CD4-positive, alpha-beta T cell treated with Interleukin-15 for 1 hour (primary cell): ENCODE results near the gene MEP1B.
A peak's percentile ranks its signal among the peaks of the same experiment; 100 is the strongest.
"Not testable (repeated sequence)": the region's sequence is repeated elsewhere in the genome, so short reads cannot be mapped to it uniquely, and the experiment has no call there.

Experiments
- DNase-seq: peaks from one replicate; pipeline ENCODE4 v3.0.0-alpha.2; 2020

The MEP1B gene

GRCh38 chr18:32189790-32190189 is at the start of gene MEP1B:
Gene MEP1B, plus strand, starts transcription at chr18:32190039. Its CDS starts 32 bp downstream, at chr18:32190071.
- DNase-seq: no peak

DNA sequence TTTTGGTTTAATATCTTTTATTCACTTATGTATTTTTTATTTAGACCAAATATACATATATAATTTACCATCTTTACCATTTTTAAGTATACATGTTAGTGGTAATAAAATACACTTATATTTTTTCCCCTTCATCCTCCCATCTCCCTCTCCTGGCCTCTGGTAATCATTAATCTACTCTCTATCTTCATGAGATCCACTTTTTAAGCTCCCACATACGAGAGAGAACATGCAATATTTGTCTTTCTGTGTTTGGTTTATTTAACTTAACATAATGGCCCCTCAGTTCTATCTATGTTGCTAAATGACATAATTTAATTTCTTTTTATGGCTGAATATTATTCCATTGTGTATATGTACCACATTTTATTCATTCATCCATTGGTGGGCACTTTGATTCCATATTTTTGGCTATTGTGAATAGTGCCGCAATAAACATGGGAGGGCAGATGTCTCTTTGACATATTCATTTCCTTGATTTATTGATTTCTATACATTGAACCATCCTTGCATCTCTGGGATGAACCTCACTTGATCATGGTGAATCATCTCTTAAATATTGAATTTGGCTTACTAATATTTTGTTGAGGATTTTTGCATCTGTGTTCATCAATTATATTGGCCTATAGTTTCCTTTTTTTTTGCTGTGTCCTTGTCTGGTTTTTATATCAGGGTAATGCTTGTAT is 41.5 kb upstream of the MEP1B start:
- no peak for DNase-seq

- no peak for DNase-seq
These were observed 37.0 kb upstream of the MEP1B start for GRCh38 chr18:32152705-32153448.

GRCh38 chr18:32156855-32157254 is 33.0 kb upstream of the MEP1B start:
- no peak for DNase-seq

DNA sequence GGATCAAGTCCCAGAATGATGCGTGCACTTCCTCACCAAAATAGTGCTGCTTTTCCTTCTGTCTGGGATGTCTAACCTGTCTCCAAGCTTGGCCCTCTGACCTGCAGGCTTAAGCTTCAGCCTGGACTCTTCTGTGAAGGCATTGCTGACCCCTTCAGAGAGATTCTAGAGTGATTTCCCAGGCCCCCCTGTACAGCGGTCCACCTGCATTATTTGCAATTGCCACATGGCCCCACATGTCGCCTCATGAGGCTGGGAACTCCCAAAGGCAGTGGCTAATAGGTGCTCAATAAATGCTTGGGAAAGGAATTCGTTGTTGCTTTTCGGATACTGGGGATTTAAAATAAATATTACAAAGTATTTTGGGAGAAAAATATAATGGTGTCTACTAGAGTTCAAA is 32.3 kb upstream of the MEP1B start:
- DNase-seq: no peak

GRCh38 chr18:32158108-32158624 is 31.7 kb upstream of the MEP1B start:
- DNase-seq: peak; percentile 71

DNA sequence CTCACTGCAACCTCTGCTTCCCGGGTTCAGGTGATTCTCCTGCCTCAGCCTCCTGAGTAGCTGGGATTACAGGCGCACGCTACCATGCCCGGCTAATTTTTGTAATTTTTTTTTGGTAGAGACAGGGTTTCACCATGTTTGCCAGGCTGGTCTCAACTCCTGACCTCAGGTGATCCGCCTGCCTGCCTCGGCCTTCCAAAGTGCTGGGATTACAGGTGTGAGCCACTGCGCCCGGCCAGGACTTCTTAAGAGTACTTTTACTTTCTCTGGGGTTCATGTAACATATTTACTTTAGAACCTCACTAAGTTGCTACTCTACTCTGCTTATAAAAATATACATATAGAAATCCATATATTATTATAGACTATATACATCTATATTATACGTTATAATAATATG is 31.2 kb upstream of the MEP1B start:
- not testable (repeated sequence) for DNase-seq

DNA sequence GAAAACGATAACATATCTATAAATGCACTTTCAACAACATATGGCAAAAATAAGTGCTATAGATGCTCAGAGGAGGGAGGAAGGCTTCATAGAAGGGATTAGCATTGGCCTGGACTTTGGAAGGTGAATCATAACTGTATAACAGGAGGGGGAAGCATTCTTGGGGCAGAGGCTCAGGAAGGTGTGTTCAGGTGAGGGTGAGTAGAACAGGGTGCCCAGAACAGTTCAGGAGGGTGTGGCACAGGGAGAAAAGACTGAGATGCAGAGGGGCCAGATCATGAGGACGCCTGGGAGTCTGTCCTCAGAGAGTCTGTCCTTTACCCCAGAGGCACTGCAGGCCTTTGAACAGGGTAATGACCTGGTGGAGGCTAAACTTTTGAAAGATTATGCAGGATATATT is 29.3 kb upstream of the MEP1B start:
- DNase-seq: no peak

DNA sequence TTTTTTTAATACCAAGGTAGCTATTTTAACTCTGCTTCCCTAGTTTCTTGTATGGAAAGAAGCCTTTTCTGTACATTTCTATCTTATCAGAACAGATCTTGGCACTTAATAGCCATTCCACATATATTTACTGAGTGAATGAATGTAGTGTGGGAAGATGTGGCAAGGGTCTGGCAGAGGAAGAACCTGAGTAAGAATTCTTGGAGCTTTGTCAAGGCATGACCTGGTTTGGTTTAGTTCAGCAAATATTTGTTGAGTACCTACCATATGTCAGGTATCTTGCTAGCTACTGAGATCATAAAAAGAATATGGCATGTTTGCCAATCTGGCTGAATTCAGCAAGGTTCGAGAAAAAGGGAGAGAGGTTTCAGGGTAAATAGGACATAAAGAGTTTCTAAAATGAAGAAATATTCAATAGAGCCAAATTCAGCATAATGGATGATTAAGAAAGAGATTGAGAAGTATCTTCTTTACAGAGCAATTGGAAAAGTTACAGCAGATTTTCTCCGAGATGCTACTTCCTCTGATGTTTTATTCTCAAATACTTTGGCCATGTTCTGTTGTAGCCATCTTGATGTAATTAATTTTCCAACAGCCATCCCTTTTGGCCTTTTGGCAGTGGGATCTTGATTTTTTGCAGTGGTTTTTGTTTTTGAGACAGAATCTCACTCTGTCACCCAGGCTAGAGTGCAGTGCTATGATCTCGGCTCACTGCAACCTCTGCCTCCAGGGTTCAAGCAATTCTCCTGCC is 21.7 kb upstream of the MEP1B start:
- no peak for DNase-seq

- DNase-seq: no peak
These were observed 16.2 kb upstream of the MEP1B start for GRCh38 chr18:32173654-32174053.

DNA sequence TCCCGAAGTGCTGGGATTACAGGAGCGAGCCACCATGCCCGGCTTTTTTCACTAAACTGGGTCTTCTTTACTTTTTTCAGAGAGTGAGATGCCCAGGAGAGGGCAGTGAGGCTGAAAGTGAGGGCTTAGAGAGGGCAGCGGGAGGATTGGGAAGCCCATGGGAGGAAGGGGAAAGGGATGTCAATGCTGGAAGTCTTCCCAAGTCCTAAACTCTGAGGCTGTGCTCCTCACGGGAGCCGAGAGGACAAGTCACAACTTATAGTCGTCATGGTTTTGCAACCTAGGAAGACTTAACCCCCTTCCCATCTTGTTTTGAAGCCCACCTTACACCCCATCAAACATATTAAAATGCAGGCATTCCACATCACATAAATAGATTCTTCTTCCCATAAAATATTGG is 15.1 kb upstream of the MEP1B start:
- no peak for DNase-seq

DNA sequence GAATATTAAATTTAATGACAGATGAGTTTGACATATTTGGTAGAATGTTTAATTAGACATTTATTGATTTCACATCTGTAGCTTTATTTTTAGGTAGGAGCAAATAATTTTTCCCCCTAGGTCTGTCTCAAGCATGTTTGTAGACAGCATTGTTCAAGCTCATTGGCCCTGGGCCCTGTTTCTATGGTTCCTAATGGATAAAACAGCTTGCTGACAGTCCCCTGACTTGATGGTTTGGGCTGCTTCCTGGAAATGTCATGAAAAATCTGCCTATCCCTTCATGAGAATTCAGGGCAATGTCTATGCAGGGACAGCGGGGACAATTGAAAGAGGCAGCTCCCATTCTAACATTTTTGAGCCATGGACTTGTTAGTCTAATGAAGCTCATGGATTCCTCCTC is 14.6 kb upstream of the MEP1B start:
- DNase-seq: no peak

DNA sequence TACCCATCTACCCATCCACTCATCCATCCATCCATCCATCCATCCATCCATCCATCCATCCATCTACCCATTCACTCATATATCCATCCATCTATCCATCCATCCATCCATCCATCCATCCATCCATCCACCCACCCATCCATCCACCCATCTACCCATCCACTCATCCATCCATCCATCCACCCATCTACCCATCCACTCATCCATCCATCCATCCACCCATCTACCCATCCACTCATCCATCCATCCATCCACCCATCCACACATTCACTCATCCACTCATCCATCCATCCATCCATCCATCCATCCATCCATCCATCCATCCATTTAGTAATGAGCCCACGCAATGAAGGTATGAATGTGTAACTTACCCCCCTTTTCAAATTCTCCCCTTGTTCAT is 13.1 kb upstream of the MEP1B start:
- not testable (repeated sequence) for DNase-seq

DNA sequence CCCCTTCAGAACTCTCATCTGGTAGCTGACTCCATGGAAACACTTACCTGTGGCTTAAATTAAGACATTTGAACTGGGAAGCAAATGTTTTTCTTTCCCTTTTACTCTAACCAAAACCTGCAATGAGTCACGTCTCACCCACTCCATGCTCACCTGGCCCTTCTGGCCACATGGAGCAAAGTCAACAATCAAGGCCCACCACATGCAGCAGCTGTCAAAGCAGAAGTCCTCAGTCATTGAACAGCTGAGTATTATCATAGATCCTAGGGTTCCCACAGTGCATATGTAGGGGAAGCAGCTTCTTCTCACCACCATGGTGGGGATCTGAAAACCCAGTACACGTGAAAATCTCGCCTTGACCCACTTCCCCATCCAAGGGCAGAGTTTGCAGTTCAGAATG is 12.3 kb upstream of the MEP1B start:
- DNase-seq: no peak

DNA sequence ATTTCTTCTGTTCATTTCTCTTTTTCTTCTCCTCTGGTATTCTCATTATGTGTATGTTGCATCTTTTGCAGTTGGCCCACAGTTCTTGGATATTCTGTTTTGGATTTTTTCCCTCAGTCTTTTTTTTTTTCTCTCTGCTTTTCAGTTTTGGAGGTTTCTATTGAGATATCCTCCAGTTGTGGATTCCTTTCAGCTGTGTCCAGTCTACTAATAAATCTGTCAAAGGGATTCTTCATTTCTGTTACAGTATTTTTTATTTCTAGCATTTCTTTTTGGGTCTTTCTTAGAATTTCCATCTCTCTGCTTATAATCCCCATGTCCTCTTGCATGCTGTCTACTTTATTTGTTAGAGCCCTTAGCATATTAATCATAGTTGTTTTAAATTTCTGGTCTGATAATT is 6.3 kb upstream of the MEP1B start:
- no peak for DNase-seq

- no peak for DNase-seq
These were observed 370 bp downstream of the MEP1B start for GRCh38 chr18:32190209-32190608.

DNA sequence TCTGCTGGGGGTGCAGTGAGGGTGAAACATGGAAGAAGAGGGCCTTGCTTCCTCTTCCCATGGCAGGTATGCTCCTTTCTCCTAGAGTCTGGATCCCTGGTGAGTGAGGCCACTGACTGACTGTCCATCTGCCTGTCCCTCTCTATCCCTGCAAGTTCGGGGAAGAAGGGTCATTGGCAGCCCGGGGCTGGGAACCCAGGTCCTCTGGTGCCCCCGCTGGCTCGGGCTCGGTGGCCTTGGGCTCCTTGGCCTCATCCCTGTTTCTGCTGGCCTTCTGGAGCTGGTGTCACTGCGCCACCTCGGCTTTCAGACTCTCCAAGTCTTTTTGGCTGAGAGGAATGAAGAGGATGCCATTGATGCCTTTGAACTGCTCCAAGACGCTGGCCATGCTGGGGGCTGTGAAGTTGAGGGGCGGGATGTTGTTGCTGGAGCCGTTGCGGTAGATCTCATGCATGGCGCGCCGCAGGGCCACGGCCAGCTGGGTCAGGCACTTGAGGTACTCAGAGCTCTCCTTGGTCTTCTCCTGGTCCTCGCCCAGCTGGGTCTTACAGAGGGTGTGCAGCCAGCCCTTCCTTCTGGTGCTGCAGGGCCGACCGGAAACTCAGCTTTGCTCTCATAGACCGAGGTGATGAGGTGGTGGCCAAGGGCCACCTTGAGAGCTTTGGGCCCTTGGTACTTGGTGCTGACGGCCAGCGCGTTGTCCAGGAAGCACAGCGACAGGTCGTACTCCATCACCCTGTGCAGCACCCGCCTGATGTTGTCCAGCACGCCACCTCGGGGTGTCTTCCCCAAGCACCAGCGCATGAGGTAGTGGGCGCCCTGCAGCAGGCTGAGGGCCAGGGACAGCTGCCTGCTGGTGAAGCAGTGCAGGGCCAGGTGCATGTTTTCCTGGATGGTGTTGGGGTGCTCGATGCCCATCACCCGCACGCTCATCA is 6.3 kb downstream of the MEP1B start:
- DNase-seq: no peak

- no peak for DNase-seq
These were observed 10.9 kb downstream of the MEP1B start for GRCh38 chr18:32200766-32201165.

- no peak for DNase-seq
These were observed 12.3 kb downstream of the MEP1B start for GRCh38 chr18:32201948-32202672.

- no peak for DNase-seq
These were observed 18.2 kb downstream of the MEP1B start for GRCh38 chr18:32208023-32208422.

DNA sequence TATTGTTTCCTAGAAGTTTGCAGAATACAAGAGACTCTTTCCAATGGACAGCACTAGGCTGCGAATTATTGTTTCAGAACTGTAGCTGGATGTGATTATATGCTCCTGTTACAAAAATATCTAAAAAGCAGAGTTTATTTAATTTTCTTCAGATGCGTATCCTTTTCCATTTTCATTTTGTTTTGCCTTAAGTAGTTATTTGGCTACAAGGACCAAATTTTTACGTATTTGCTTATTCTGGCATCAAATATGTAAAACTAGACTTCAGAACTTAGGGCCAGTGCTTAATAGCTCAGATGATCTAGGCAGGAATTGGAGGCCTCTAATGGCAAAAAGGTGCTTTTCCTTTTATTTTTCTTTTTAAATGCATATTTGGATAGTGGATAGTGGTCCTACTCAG is 18.7 kb downstream of the MEP1B start:
- no peak for DNase-seq
